Kidney (tissue), 14 donors: ENCODE results near the gene NPFFR1. TPM values are rescaled to one million over a fixed set of nuclear protein-coding genes. Genes with fewer than 3 reads are reported as not detected.

Experiments
- DNase-seq, 5 donors: peaks; one replicate each; pipeline ENCODE4 v3.0.0-alpha.2; 2013 to 2020
- FAIRE-seq: peaks from 2 replicates; lab custom pipeline; 2012; peaks lifted over from hg19 to GRCh38; lab: Jason Lieb, UNC
- H3K27ac ChIP-seq, 2 donors: one replicate each; pipeline ENCODE4 v1.7.0; 2013; ENCODE audit warnings: low read depth in 2 of 2, low read length in 2 of 2, inconsistent platforms in 1 of 2
- H3K27me3 ChIP-seq: one replicate; pipeline ENCODE4 v1.7.1; 2013; ENCODE audit warnings: low read length, inconsistent platforms; ENCODE audit not compliant: control insufficient read depth, insufficient read depth
- H3K36me3 ChIP-seq, 3 donors: one replicate each; pipeline versions ENCODE4 v1.7.0 to v1.7.1; 2013; ENCODE audit warnings: low read length in 3 of 3, control low read depth in 1 of 3, inconsistent platforms in 1 of 3; ENCODE audit not compliant: insufficient read depth in 3 of 3, control insufficient read depth in 2 of 3
- H3K4me1 ChIP-seq, 3 donors: one replicate each; pipeline versions ENCODE4 v1.7.0 to v1.7.1; 2013; ENCODE audit warnings: low read length in 3 of 3, inconsistent platforms in 1 of 3, low read depth in 1 of 3; ENCODE audit not compliant: control insufficient read depth in 2 of 3, insufficient read depth in 2 of 3
- H3K4me3 ChIP-seq, 3 donors: one replicate each; pipeline versions ENCODE4 v1.7.0 to v1.8.1; 2013; ENCODE audit warnings: low read length in 3 of 3, control low read depth in 1 of 3, inconsistent platforms in 1 of 3
- H3K9ac ChIP-seq, 3 donors: one replicate each; pipeline versions ENCODE4 v1.7.0 to v1.7.1; 2013; ENCODE audit warnings: low read length in 3 of 3, control low read depth in 1 of 3, inconsistent platforms in 1 of 3
- H3K9me3 ChIP-seq, 3 donors: one replicate each; pipeline versions ENCODE4 v1.7.0 to v1.7.1; 2013; ENCODE audit warnings: low read length in 3 of 3, control low read depth in 1 of 3, inconsistent platforms in 1 of 3; ENCODE audit not compliant: control insufficient read depth in 2 of 3, insufficient read depth in 1 of 3
- CTCF ChIP-seq: IDR thresholded peaks from 3 replicates; pipeline ENCODE4 v1.5.1; 2012; ENCODE audit warnings: mild to moderate bottlenecking, moderate library complexity, borderline replicate concordance; ENCODE audit not compliant: insufficient read depth; ENCODE audit errors: extremely low read depth
- intact Hi-C: fragments of 100-400 bp; cut with DNase I; formaldehyde crosslinking; loops from one replicate; pipeline ENCODE4 v1.11.1; 2022
- polyA plus RNA-seq: library from polyadenylated mRNA; stranded (reverse); fragments of 350-450 nt; fragmentation: Illumina TruSeq; extraction: RNeasy Lipid Tissue Mini Kit (QIAGEN cat#74804); gene quantifications from one replicate; pipeline ENCODE4 v1.2.3, GENCODE V29; 2014; ENCODE audit warnings: low read depth, low replicate concordance; ENCODE audit not compliant: insufficient read depth
- total RNA-seq: library from RNA; stranded (reverse); fragmentation: NEBNext Ultra II Directional; extraction: Animal tissue kit (Norgen Biotek cat#: 25700); gene quantifications from one replicate; pipeline ENCODE4 v1.2.1, GENCODE V29; 2021
- donor health status: control.
- donor health status: control.
- donor health status: control.
- donor health status: control.
- donor health status: control.
- donor health status: DM: yes; HTN: yes; CAD: no.
- donor health status: Normal renal cell carcinoma (clear cell type).

The NPFFR1 gene
- total and polyA plus RNA-seq, 2 donors from 2014 or later: 0.09 TPM; not detected in 1

- no peak overlapping the region for H3K27ac ChIP-seq
- H3K4me1 ChIP-seq: no peaks in the 10 kb centered on the region
- no peaks in the 10 kb centered on the region for H3K9me3 ChIP-seq
- no peaks in the 10 kb centered on the region for H3K36me3 ChIP-seq
- FAIRE-seq: no peak
- peaks cover 17% of the 10 kb centered on the region for H3K27me3 ChIP-seq
- intact Hi-C loops: no loop called here
- DNase-seq: no peak
- no peak overlapping the region for H3K9ac ChIP-seq
- TF ChIP-seq CTCF: no peak
- no peak overlapping the region for H3K4me3 ChIP-seq
Observed at GRCh38 chr10:70283071-70283444, 746 bp downstream of the NPFFR1 start.

GRCh38 chr10:70281609-70282008 is 2.2 kb downstream of the NPFFR1 start:
- no peak overlapping the region for H3K9ac ChIP-seq
- DNase-seq (no peak), FAIRE-seq (no peak)
- no peaks in the 10 kb centered on the region for H3K4me1 ChIP-seq
- no peaks in the 10 kb centered on the region for H3K9me3 ChIP-seq
- H3K27me3 ChIP-seq: peaks cover 17% of the 10 kb centered on the region
- no peaks in the 10 kb centered on the region for H3K36me3 ChIP-seq
- TF ChIP-seq CTCF: no peak
- no peak overlapping the region for H3K4me3 ChIP-seq
- no peak overlapping the region for H3K27ac ChIP-seq
- intact Hi-C loops: no loop called here

- H3K36me3 ChIP-seq: no peaks in the 10 kb centered on the region
- H3K9me3 ChIP-seq: peaks cover 0 to 4% (median 2%) of the 10 kb centered on the region in 3 donors
- peaks cover 17% of the 10 kb centered on the region for H3K27me3 ChIP-seq
- no peak overlapping the region for H3K27ac ChIP-seq
- H3K9ac ChIP-seq: no peak overlapping the region
- no peaks in the 10 kb centered on the region for H3K4me1 ChIP-seq
- intact Hi-C loops: no loop called here
- TF ChIP-seq CTCF: no peak
- FAIRE-seq (no peak), DNase-seq (no peak)
- no peak overlapping the region for H3K4me3 ChIP-seq
Observed at GRCh38 chr10:70280099-70280498, 3.7 kb downstream of the NPFFR1 start.

- H3K9ac ChIP-seq: no peak overlapping the region
- H3K4me1 ChIP-seq: peaks cover 0 to 2% (median 0%) of the 10 kb centered on the region in 3 donors
- FAIRE-seq (no peak), DNase-seq (no peak)
- intact Hi-C loops: no loop called here
- H3K27ac ChIP-seq: no peak overlapping the region
- no peaks in the 10 kb centered on the region for H3K36me3 ChIP-seq
- no peaks in the 10 kb centered on the region for H3K27me3 ChIP-seq
- TF ChIP-seq CTCF: no peak
- H3K9me3 ChIP-seq: peaks cover 0 to 4% (median 2%) of the 10 kb centered on the region in 3 donors
- no peak overlapping the region for H3K4me3 ChIP-seq
Observed at GRCh38 chr10:70277396-70278030, 6.3 kb downstream of the NPFFR1 start.
